Neural cell (in vitro differentiated cells): ENCODE data around the gene RSBN1.

ENCODE experiments used
- CTCF ChIP-seq: fragments of 450-650 bp; IDR thresholded peaks from 2 replicates; pipeline ENCODE4 v1.5.1; 2014; ENCODE audit warnings: antibody characterized with exemption, mild to moderate bottlenecking, moderate library complexity; ENCODE audit not compliant: poor library complexity, severe bottlenecking
- TAF1 ChIP-seq: IDR thresholded peaks from 2 replicates; pipeline ENCODE4 v1.6.1; 2012; ENCODE audit warnings: low read depth

- TF ChIP-seq CTCF, result no peak
- no peak for TF ChIP-seq TAF1
Measured at GRCh38 chr1:113768916-113769600, 43.2 kb downstream of the RSBN1 start.
